ENCODE results near the gene ERGIC3.
A peak's percentile ranks its signal among the peaks of the same experiment; 100 is the strongest.

GRCh38 chr20:35604449-35604747 is 62.5 kb downstream of the ERGIC3 start:
- peak in 3 of 7 experiments; percentile 16 to 22 (median 20) for TF ChIP-seq CTCF (IDR thresholded peaks at IDR 0.05)
- no peak for TF ChIP-seq POLR2A (IDR thresholded peaks at IDR 0.05)
